ENCODE data around the gene SUCLA2. TPM values are rescaled to one million over a fixed set of nuclear protein-coding genes. Genes with fewer than 3 reads are reported as not detected.
A peak's percentile ranks its signal among the peaks of the same experiment; 100 is the strongest.

Gene SUCLA2
- total and polyA plus RNA-seq, 9 of the 15 experiments (the other 6 are each of a cell fraction or from before 2014, with no cell fraction given): 23.3 to 52.9 (median 35.8) TPM

DNA sequence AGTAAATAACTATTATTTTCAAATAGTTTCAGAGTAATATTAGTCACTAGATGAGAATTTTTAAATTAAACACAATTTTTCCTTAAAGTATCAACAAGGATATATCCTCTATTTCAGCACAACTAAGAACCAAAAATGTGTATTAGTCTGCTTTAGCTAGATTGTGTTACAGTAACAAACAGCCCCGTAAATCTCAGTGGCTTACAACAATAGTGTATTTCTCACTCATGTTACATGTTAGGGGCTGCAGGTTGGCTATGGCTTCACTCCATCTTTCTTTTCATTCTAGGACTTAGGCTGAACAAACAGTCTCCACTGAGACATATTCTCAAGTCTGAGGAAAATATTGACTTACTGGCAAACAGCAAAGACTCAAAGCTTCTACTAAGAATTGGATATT is 11.6 kb upstream of the SUCLA2 start (continued):
- TF ChIP-seq, protein P1, sequence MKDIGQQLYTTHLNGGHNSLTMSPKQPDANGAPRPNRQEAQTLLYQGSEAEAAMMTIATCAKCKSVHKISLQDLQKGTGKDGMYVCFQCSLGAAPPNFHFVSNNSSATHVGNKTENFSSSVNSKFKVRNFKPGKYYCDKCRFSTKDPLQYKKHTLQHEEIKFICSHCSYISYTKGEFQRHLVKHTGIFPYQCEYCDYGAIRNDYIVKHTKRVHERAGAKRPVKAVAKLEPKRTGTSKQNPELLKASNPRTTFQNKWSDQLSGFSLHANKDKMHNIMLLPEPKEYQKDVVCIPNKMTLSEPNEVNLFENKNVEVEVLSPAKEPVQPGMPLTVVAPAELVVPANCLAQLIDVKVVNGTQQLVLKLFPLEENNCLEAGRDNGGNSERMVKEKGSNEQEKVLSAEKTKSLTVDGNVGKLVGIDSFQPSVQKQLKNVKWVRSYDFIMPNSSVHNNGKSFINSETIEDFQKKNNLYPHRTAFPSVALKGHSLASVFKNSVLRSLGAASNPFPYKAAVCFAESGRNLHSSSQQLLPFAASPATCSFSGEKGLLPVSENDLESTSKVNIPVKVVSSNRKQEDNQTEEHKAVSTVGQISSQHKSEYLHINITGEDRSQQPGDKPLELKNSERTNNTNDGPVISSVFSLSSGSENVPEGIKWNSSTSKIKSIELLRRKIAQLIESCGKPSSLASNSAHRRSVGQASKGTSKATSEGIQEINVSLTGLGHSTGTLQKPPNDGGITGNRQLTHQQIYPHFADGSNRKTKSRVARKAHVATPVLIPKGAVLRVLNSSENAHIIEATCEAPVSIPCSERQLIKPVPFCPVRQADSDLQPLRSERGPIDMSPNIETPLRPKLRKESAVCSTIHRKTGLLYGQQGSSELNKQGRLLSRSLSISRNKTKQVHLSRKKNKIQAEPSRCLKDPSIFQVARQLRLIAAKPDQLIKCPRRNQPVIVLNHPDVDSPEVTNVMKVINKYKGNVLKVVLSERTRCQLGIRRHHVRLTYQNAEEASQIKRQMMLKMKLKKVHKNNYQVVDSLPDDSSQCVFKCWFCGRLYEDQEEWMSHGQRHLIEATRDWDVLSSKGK (CRISPR knock-in tag; IDR thresholded peaks at IDR 0.05): no peak
- TF ChIP-seq HNRNPH1 (optimal IDR thresholded peaks at IDR 0.05; ENCODE audit: low read depth, low read length) (no peak), ZNF121 (CRISPR knock-in tag; conservative IDR thresholded peaks at IDR 0.05) (no peak)

DNA sequence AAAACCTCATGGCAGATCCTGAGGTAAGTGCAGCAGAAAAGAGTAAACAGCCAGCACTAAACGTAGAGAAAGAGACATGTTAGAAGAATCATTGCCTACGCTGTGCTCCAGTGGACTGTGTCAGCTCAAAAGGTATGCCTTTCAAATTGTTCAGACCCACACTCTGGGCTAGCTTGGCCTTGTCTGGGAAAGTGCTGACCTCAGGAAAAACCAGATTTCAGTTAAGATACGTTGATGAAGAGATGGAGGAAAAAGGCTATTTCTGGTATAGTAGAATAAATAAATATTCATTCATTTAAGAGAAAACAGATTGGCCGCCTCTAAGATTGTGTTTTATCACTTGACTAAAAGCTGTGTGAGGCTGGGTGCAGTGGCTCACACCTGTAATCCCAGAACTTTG is 9.6 kb upstream of the SUCLA2 start:
- ChIA-PET POLR2A (no interaction called here), CTCF (ENCODE audit: low intra/inter-chr PET ratio) (no interaction called here)
- Histone ChIP-seq H3K27me3 (ENCODE audit: control insufficient read depth in 2 of 2, insufficient read depth in 2 of 2, low read length in 2 of 2) (no peaks in the 10 kb centered on the region), H3K9me1 (ENCODE audit: control insufficient read depth, insufficient read depth, low read length) (no peaks in the 10 kb centered on the region), H3K4me1 (replicated peaks in 1 of 2; ENCODE audit: control insufficient read depth in 2 of 2, insufficient read depth in 2 of 2, low read length in 2 of 2) (no peaks in the 10 kb centered on the region), H3K9me3 (replicated peaks; ENCODE audit: control insufficient read depth, insufficient read depth, low read depth, low read length) (no peaks in the 10 kb centered on the region), H2AFZ (ENCODE audit: low read depth, low read length) (no peak overlapping the region), H3K4me3 (no peak overlapping the region), H4K20me1 (replicated peaks; ENCODE audit: control insufficient read depth, insufficient read depth, low read length) (no peaks in the 10 kb centered on the region), H3K79me2 (ENCODE audit: control insufficient read depth, insufficient read depth, low read length) (no peaks in the 10 kb centered on the region), H3K4me2 (ENCODE audit: insufficient read depth, low read length) (no peak overlapping the region), H3K27ac (ENCODE audit: extremely low read depth, low read depth, low read length) (no peak overlapping the region), H3K9ac (ENCODE audit: insufficient read depth in 1 of 2, low read depth in 2 of 2, low read length in 2 of 2) (no peak overlapping the region), H3K36me3 (ENCODE audit: control insufficient read depth, insufficient read depth, low read length) (no peaks in the 10 kb centered on the region)
- no peak for ATAC-seq
- no TSS peak for BruUV-seq (replicated peaks)
- DNase-seq (ENCODE audit: extremely low read depth in 1 of 4, low spot score in 3 of 4): no peak
- in situ Hi-C loops (cut with MboI): no loop called here
- TF ChIP-seq MAFK (IDR thresholded peaks at IDR 0.05; ENCODE audit: low read length): peak; percentile 26; the same call in 1 of the 2 replicates
- TF ChIP-seq C11orf30 (IDR thresholded peaks at IDR 0.05; ENCODE audit: low read depth): 0 out of 2 replicates have a peak, but pooled peaks have one; percentile 7
- no peak for TF ChIP-seq NR1H2 (CRISPR knock-in tag; IDR thresholded peaks at IDR 0.05)
- peak; percentile 39; the same call in 1 of the 2 replicates for TF ChIP-seq ZNF316 (IDR thresholded peaks at IDR 0.05)
- no peak for TF ChIP-seq KHSRP (IDR thresholded peaks at IDR 0.05)
- 41% methylated on average over 3 of the region's 4 CpGs for WGBS (ENCODE audit: insufficient coverage, low coverage, missing lambda C conversion rate)
- no peak for FAIRE-seq
- intact Hi-C loops (cut with micrococcal nuclease): no loop called here

Measured in K562 (cell line).